ENCODE results near the gene UMAD1. TPM values are rescaled to one million over a fixed set of nuclear protein-coding genes. Genes with fewer than 3 reads are reported as not detected.

Gene UMAD1
- total and polyA plus RNA-seq, 2 of the 13 experiments (the other 11 are each of a cell fraction or from before 2014, with no cell fraction given), result 16.8 to 17.6 TPM

GRCh38 chr7:7869651-7870050 lies 229.1 kb downstream of the UMAD1 start:
- Histone ChIP-seq H3K79me2 (ENCODE audit: insufficient read depth, low read length) (no peaks in the 10 kb centered on the region), H4K20me1 (ENCODE audit: insufficient read depth, low read length) (no peaks in the 10 kb centered on the region), H3K9ac (ENCODE audit: insufficient read depth, low read depth, low read length) (no peak overlapping the region), H3K4me2 (ENCODE audit: low read depth, low read length) (no peak overlapping the region), H3K4me3 (replicated peaks in 1 of 3; ENCODE audit: insufficient read depth in 1 of 3, low read depth in 2 of 3, low read length in 3 of 3) (no peak overlapping the region), H3K9me3 (ENCODE audit: low read length) (no peaks in the 10 kb centered on the region), H3K27me3 (ENCODE audit: control insufficient read depth in 1 of 2, insufficient read depth in 2 of 2, low read length in 2 of 2) (no peaks in the 10 kb centered on the region), H3K36me3 (replicated peaks in 1 of 2; ENCODE audit: control insufficient read depth in 1 of 2, insufficient read depth in 2 of 2, low read length in 2 of 2) (no peaks in the 10 kb centered on the region), H3K27ac (ENCODE audit: extremely low read length, insufficient read depth, low read length) (no peak overlapping the region), H3K4me1 (ENCODE audit: insufficient read depth, low read length) (no peaks in the 10 kb centered on the region), H2AFZ (ENCODE audit: low read length) (no peak overlapping the region)
- no peak for TF ChIP-seq ZNF430 (CRISPR knock-in tag; IDR thresholded peaks at IDR 0.05)
- no peak for DNase-seq (ENCODE audit: low spot score)
- ChIA-PET POLR2A (no interaction called here), CTCF (ENCODE audit: low intra/inter-chr PET ratio, low total read pairs) (no interaction called here)
- intact Hi-C loops (cut with micrococcal nuclease; ENCODE audit: unreplicated experiment), result no loop called here
- no peak for FAIRE-seq
- no TSS peak for BruUV-seq (replicated peaks)
- in situ Hi-C loops (cut with HindIII; ENCODE audit: extremely low pct_ligation_motif_present, low pct_unique_long_range_greater_than_20kb), result no loop called here
- 95% methylated on average over 3 of the region's 3 CpGs for WGBS (ENCODE audit: low lambda C conversion rate)
- ATAC-seq, result no peak

DNA sequence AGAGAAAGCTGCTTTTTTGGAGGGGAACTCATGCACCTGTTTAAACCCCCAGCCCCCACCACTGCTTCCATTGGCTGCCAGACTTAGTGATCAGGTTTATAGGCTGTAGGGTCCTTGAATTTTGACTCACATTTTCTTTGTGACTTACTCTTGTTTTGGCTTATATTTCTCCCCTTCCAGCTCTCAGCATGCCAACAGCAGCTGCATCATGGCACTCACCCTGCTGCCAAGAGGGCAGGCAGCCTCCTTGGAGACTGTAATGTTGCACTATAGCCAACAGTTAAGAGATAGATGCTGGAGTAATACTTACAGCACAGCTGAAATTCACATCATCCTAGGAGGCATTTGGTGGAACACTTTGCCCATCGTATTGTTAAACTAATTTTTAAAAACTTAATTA lies 230.0 kb downstream of the UMAD1 start:
- Histone ChIP-seq H4K20me1 (ENCODE audit: insufficient read depth, low read length) (no peaks in the 10 kb centered on the region), H3K4me2 (ENCODE audit: low read depth, low read length) (no peak overlapping the region), H3K27me3 (ENCODE audit: control insufficient read depth in 1 of 2, insufficient read depth in 2 of 2, low read length in 2 of 2) (no peaks in the 10 kb centered on the region), H3K9ac (ENCODE audit: insufficient read depth, low read depth, low read length) (no peak overlapping the region), H3K9me3 (ENCODE audit: low read length) (no peaks in the 10 kb centered on the region), H3K27ac (ENCODE audit: extremely low read length, insufficient read depth, low read length) (no peak overlapping the region), H3K36me3 (replicated peaks in 1 of 2; ENCODE audit: control insufficient read depth in 1 of 2, insufficient read depth in 2 of 2, low read length in 2 of 2) (no peaks in the 10 kb centered on the region), H3K4me3 (replicated peaks in 1 of 3; ENCODE audit: insufficient read depth in 1 of 3, low read depth in 2 of 3, low read length in 3 of 3) (no peak overlapping the region), H3K4me1 (ENCODE audit: insufficient read depth, low read length) (no peaks in the 10 kb centered on the region), H2AFZ (ENCODE audit: low read length) (no peak overlapping the region), H3K79me2 (ENCODE audit: insufficient read depth, low read length) (no peaks in the 10 kb centered on the region)
- TF ChIP-seq, protein P1, sequence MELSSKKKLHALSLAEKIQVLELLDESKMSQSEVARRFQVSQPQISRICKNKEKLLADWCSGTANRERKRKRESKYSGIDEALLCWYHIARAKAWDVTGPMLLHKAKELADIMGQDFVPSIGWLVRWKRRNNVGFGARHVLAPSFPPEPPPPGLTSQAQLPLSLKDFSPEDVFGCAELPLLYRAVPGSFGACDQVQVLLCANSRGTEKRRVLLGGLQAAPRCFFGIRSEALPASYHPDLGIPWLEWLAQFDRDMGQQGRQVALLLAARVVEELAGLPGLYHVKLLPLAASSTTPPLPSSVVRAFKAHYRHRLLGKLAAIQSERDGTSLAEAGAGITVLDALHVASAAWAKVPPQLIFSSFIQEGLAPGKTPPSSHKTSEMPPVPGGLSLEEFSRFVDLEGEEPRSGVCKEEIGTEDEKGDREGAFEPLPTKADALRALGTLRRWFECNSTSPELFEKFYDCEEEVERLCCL (CRISPR knock-in tag; IDR thresholded peaks at IDR 0.05; ENCODE audit: borderline replicate concordance), result no peak
- no peak for TF ChIP-seq NR2F1 (CRISPR knock-in tag; IDR thresholded peaks at IDR 0.05)
- TF ChIP-seq, protein P2, sequence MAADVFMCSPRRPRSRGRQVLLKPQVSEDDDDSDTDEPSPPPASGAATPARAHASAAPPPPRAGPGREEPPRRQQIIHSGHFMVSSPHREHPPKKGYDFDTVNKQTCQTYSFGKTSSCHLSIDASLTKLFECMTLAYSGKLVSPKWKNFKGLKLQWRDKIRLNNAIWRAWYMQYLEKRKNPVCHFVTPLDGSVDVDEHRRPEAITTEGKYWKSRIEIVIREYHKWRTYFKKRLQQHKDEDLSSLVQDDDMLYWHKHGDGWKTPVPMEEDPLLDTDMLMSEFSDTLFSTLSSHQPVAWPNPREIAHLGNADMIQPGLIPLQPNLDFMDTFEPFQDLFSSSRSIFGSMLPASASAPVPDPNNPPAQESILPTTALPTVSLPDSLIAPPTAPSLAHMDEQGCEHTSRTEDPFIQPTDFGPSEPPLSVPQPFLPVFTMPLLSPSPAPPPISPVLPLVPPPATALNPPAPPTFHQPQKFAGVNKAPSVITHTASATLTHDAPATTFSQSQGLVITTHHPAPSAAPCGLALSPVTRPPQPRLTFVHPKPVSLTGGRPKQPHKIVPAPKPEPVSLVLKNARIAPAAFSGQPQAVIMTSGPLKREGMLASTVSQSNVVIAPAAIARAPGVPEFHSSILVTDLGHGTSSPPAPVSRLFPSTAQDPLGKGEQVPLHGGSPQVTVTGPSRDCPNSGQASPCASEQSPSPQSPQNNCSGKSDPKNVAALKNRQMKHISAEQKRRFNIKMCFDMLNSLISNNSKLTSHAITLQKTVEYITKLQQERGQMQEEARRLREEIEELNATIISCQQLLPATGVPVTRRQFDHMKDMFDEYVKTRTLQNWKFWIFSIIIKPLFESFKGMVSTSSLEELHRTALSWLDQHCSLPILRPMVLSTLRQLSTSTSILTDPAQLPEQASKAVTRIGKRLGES (CRISPR knock-in tag; IDR thresholded peaks at IDR 0.05; ENCODE audit: borderline replicate concordance), result no peak
- no peak for TF ChIP-seq SRY (CRISPR knock-in tag; IDR thresholded peaks at IDR 0.05)
- TF ChIP-seq REPIN1 (CRISPR knock-in tag; IDR thresholded peaks at IDR 0.05; ENCODE audit: borderline replicate concordance, low read depth), result no peak
- no peak for TF ChIP-seq NCOA2 (CRISPR knock-in tag; IDR thresholded peaks at IDR 0.05)
- TF ChIP-seq PTBP1 (IDR thresholded peaks at IDR 0.05; ENCODE audit: low read depth, low read length, poor library complexity, severe bottlenecking), result no peak
- no peak for TF ChIP-seq SOX13 (IDR thresholded peaks at IDR 0.05)
- TF ChIP-seq SOX13 (CRISPR knock-in tag; conservative IDR thresholded peaks at IDR 0.05 in 1 of 2, IDR thresholded peaks at IDR 0.05 in 1 of 2), result no peak
- no peak for TF ChIP-seq ZNF10 (CRISPR knock-in tag; IDR thresholded peaks at IDR 0.05; ENCODE audit: borderline replicate concordance, low read depth)
- in situ Hi-C loops (cut with HindIII; ENCODE audit: extremely low pct_ligation_motif_present, low pct_unique_long_range_greater_than_20kb) (no loop called here), intact Hi-C loops (cut with micrococcal nuclease; ENCODE audit: unreplicated experiment) (no loop called here)
- DNase-seq (ENCODE audit: low spot score), result no peak
- no peak for ATAC-seq
- WGBS (ENCODE audit: low lambda C conversion rate), result 96% methylated on average over 1 of the region's 1 CpG
- POLR2A ChIA-PET, result no interaction called here
- no peak for FAIRE-seq
- no TSS peak for BruUV-seq (replicated peaks)
- CTCF ChIA-PET (ENCODE audit: low intra/inter-chr PET ratio, low total read pairs), result no interaction called here
